Progenitor cell of endocrine pancreas (in vitro differentiated cells): ENCODE results near the gene CEP85. TPM values are rescaled to one million over a fixed set of nuclear protein-coding genes. Genes with fewer than 3 reads are reported as not detected.

Source experiments
- DNase-seq: peaks from one replicate; pipeline ENCODE4 v3.0.0; 2021; ENCODE audit warnings: low spot score; ENCODE audit not compliant: unreplicated experiment
- H3K27ac Mint-ChIP-seq: 2 replicates; pipeline ENCODE4 v1.8.0; 2021; ENCODE audit warnings: mild to moderate bottlenecking, moderate library complexity, mixed read lengths
- H3K27me3 Mint-ChIP-seq: 2 replicates; pipeline ENCODE4 v1.8.0; 2021; ENCODE audit warnings: mixed read lengths
- H3K36me3 Mint-ChIP-seq: 2 replicates; pipeline ENCODE4 v1.8.0; 2022; ENCODE audit warnings: mixed read lengths; ENCODE audit not compliant: insufficient read depth
- H3K4me1 Mint-ChIP-seq: 2 replicates; pipeline ENCODE4 v1.8.0; 2021; ENCODE audit warnings: low read depth, mixed read lengths
- H3K4me3 Mint-ChIP-seq: 2 replicates; pipeline ENCODE4 v1.8.0; 2021; ENCODE audit warnings: low read depth, mild to moderate bottlenecking, moderate library complexity, mixed read lengths
- H3K9me3 Mint-ChIP-seq: 2 replicates; pipeline ENCODE4 v1.8.0; 2021; ENCODE audit warnings: low read depth, mixed read lengths
- total RNA-seq: library from RNA; stranded (reverse); gene quantifications from 2 replicates; pipeline ENCODE4 v1.2.1, GENCODE V29; 2021
- TF ChIP-seq, protein P1 (sequence below): fragments of 200-600 bp; sonication (generic); IDR thresholded peaks from one replicate; pipeline ENCODE4 v1.5.0; 2021; ENCODE audit warnings: antibody characterized with exemption, mild to moderate bottlenecking; ENCODE audit not compliant: unreplicated experiment

The CEP85 gene
- total RNA-seq, 1 donor from 2014 or later, result 21.3 TPM

DNA sequence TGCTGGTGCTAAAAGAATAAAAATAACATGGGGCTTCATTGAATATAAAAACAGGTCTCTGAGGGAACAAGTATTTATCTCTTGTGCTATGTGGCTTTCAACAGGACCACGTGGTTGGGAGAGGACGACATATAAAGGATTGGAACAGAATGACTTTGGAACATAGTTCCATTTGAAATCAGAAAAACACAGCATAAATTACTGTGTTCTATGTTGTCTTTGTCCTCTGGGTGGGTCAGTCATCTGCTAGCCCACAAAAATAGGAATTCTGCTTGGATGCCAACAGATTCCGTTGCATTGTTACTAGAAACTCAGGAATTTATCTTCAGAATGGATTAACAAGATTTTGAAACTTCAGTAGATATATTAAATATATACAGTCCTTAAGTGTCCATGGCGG, 5.9 kb downstream of the CEP85 start:
- H3K9me3 Mint-ChIP-seq, result no peaks in the 10 kb centered on the region
- H3K4me1 Mint-ChIP-seq, result peaks cover 9% of the 10 kb centered on the region
- no peak overlapping the region for H3K4me3 Mint-ChIP-seq
- no peak for DNase-seq
- no peak overlapping the region for H3K27ac Mint-ChIP-seq
- no peaks in the 10 kb centered on the region for H3K27me3 Mint-ChIP-seq
- TF ChIP-seq, protein P1, sequence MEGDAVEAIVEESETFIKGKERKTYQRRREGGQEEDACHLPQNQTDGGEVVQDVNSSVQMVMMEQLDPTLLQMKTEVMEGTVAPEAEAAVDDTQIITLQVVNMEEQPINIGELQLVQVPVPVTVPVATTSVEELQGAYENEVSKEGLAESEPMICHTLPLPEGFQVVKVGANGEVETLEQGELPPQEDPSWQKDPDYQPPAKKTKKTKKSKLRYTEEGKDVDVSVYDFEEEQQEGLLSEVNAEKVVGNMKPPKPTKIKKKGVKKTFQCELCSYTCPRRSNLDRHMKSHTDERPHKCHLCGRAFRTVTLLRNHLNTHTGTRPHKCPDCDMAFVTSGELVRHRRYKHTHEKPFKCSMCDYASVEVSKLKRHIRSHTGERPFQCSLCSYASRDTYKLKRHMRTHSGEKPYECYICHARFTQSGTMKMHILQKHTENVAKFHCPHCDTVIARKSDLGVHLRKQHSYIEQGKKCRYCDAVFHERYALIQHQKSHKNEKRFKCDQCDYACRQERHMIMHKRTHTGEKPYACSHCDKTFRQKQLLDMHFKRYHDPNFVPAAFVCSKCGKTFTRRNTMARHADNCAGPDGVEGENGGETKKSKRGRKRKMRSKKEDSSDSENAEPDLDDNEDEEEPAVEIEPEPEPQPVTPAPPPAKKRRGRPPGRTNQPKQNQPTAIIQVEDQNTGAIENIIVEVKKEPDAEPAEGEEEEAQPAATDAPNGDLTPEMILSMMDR, result no peak
- peaks cover 9% of the 10 kb centered on the region for H3K36me3 Mint-ChIP-seq

DNA sequence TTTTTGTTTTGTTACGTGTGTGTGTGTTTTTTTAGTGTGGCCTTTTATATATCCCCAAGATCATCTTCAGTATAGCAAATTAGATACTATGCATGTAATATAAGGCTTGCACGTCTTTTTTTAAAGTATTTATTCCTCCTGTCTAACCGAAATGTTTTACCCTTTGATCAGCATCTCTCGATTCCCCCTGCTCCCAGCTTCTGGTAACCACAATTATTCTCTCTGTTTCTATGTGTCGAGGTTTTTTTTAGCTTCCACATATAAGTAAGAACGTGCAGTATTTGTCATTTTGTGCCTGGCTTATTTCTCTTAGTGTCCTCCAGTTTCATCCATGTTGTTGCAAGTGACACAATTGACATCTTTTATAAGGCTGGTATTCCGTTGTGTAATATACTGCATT, 18.7 kb downstream of the CEP85 start:
- TF ChIP-seq, protein P1, result no peak
- DNase-seq, result no peak
- H3K4me1 Mint-ChIP-seq, result no peaks in the 10 kb centered on the region
- no peak overlapping the region for H3K27ac Mint-ChIP-seq
- peaks cover 3% of the 10 kb centered on the region for H3K9me3 Mint-ChIP-seq
- H3K27me3 Mint-ChIP-seq, result no peaks in the 10 kb centered on the region
- H3K36me3 Mint-ChIP-seq, result peaks cover 11% of the 10 kb centered on the region
- no peak overlapping the region for H3K4me3 Mint-ChIP-seq

DNA sequence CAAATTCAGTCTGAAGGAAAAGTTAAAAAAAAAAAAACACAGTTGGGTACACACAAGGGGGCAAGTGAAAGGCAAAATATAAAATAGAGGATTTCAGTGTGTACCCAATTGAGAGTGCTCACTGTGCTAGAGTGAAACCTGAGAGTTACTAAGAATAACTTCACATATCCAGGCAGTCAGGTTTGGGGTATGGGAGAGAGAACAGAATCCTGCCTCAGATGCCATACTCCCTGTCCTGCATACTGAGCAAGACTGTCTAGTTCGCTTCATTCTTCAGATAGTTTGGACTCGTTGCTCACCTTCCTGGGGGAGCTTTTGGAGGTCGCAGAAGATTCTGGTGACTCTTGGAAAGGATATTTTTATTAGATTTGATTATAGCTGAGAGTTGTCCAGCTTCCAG, 20.4 kb downstream of the CEP85 start:
- Mint-ChIP-seq H3K27ac (no peak overlapping the region), H3K4me1 (no peaks in the 10 kb centered on the region), H3K4me3 (no peak overlapping the region), H3K36me3 (peaks cover 8% of the 10 kb centered on the region), H3K27me3 (no peaks in the 10 kb centered on the region), H3K9me3 (peaks cover 2% of the 10 kb centered on the region)
- TF ChIP-seq, protein P1, result no peak
- DNase-seq, result no peak

DNA sequence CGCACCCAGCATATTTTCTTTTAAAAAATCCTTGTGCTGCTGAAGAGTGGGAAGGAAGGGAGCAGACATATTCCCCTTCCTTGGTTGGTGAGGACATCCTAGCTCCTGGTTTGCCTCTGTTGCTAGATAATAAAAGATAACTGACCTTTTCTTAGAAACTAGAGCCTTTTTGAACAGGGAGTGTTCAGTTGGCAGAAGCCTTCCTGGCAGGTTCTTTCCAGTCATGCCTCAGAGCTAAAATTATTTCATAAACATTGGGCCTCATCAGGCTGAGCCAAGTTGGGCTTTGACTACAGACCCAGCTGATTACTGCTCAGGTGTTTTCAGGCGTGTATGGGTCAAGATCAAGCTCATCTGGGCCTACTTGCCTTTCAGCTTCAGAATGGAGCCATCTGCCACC, 23.2 kb downstream of the CEP85 start:
- H3K9me3 Mint-ChIP-seq, result no peaks in the 10 kb centered on the region
- H3K4me1 Mint-ChIP-seq, result no peaks in the 10 kb centered on the region
- no peak overlapping the region for H3K4me3 Mint-ChIP-seq
- peaks cover 11% of the 10 kb centered on the region for H3K36me3 Mint-ChIP-seq
- no peak overlapping the region for H3K27ac Mint-ChIP-seq
- TF ChIP-seq, protein P1, result no peak
- H3K27me3 Mint-ChIP-seq, result no peaks in the 10 kb centered on the region
- no peak for DNase-seq

DNA sequence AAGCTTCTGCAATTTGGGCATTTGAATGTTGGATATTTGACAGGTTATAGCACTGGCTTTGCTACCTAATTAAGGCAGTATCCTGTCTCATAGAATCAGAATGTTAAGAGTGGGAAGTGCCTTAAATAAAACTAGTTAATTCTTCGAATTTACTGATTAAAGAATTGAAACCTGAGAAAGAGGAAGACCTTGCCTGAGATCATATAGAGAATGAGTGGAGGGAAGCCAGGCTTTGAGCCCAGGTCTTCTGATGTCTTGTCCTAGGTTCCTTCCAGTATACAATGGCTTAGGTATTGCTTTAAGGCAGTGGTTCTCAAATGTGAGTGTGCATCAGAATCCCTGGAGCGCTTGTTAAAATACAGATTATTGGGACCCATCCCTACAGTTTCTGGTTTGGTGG, 25.0 kb downstream of the CEP85 start:
- Mint-ChIP-seq H3K27me3 (no peaks in the 10 kb centered on the region), H3K4me1 (no peaks in the 10 kb centered on the region), H3K36me3 (peaks cover 21% of the 10 kb centered on the region), H3K9me3 (no peaks in the 10 kb centered on the region), H3K27ac (no peak overlapping the region), H3K4me3 (no peak overlapping the region)
- TF ChIP-seq, protein P1, result no peak
- no peak for DNase-seq
